HepG2 (cell line): Measurements from ENCODE around the gene VPS13C. TPM values are rescaled to one million over a fixed set of nuclear protein-coding genes. Genes with fewer than 3 reads are reported as not detected.

Experiments used
- ATF1 ChIP-seq: IDR thresholded peaks from 2 replicates; pipeline ENCODE4 v1.6.1; 2016; ENCODE audit warnings: mild to moderate bottlenecking, control low read depth
- DNMT1 ChIP-seq: sonication (generic); formaldehyde crosslinking; IDR thresholded peaks from 2 replicates; pipeline ENCODE4 v1.5.1; 2020; ENCODE audit warnings: mild to moderate bottlenecking, missing genetic modification reagents
- ELK4 ChIP-seq: sonication (generic); formaldehyde crosslinking; IDR thresholded peaks from 2 replicates; pipeline ENCODE4 v1.9.0; 2021; ENCODE audit warnings: missing genetic modification reagents, borderline replicate concordance
- ETV6 ChIP-seq: sonication (generic); formaldehyde crosslinking; conservative IDR thresholded peaks from 2 replicates; pipeline ENCODE4 v1.4.0; 2020; ENCODE audit warnings: missing genetic modification reagents
- HMGXB3 ChIP-seq: sonication (generic); formaldehyde crosslinking; IDR thresholded peaks from 2 replicates; pipeline ENCODE4 v1.4.0; 2020; ENCODE audit warnings: missing genetic modification reagents, borderline replicate concordance
- MNT ChIP-seq: fragments of 450-650 bp; IDR thresholded peaks from 2 replicates; pipeline ENCODE4 v1.6.1; 2016
- NR2F1 ChIP-seq, 2 experiments: fragments of 450-650 bp in 1 of 2; formaldehyde crosslinking in 1 of 2; IDR thresholded peaks; 2 replicates each; pipeline versions ENCODE4 v1.5.0 to v1.6.1; 2016 to 2020; ENCODE audit warnings: mild to moderate bottlenecking in 1 of 2, missing compliant biosample characterization in 1 of 2, missing genetic modification reagents in 1 of 2, moderate library complexity in 1 of 2
- SALL1 ChIP-seq: sonication (generic); formaldehyde crosslinking; IDR thresholded peaks from 2 replicates; pipeline ENCODE4 v1.8.0; 2022; ENCODE audit warnings: mild to moderate bottlenecking, missing genetic modification reagents
- TARDBP ChIP-seq: sonication (generic); formaldehyde crosslinking; IDR thresholded peaks from 2 replicates; pipeline ENCODE4 v1.8.0; 2022; ENCODE audit warnings: mild to moderate bottlenecking, missing genetic modification reagents
- TFDP2 ChIP-seq: sonication (generic); formaldehyde crosslinking; IDR thresholded peaks from 2 replicates; pipeline ENCODE4 v1.4.0; 2020; ENCODE audit warnings: missing genetic modification reagents
- ZC3H13 ChIP-seq: sonication (generic); formaldehyde crosslinking; IDR thresholded peaks from 2 replicates; pipeline ENCODE4 v1.8.1; 2023; ENCODE audit warnings: mild to moderate bottlenecking, missing genetic modification reagents, moderate library complexity
- ZFP36L2 ChIP-seq: sonication (generic); formaldehyde crosslinking; IDR thresholded peaks from 2 replicates; pipeline ENCODE4 v1.4.0; 2020; ENCODE audit warnings: missing genetic modification reagents
- ZGPAT ChIP-seq: IDR thresholded peaks from 2 replicates; pipeline ENCODE4 v1.6.1; 2016; ENCODE audit warnings: mild to moderate bottlenecking
- ZNF432 ChIP-seq: sonication (generic); formaldehyde crosslinking; IDR thresholded peaks from 2 replicates; pipeline ENCODE4 v1.5.0; 2020; ENCODE audit warnings: missing genetic modification reagents, mild to moderate bottlenecking, borderline replicate concordance
- ZNF546 ChIP-seq: sonication (generic); formaldehyde crosslinking; conservative IDR thresholded peaks from 2 replicates; pipeline ENCODE4 v1.8.1; 2023; ENCODE audit warnings: mild to moderate bottlenecking, missing genetic modification reagents
- ZNF776 ChIP-seq: sonication (generic); formaldehyde crosslinking; IDR thresholded peaks from 2 replicates; pipeline ENCODE4 v1.4.0; 2020; ENCODE audit warnings: mild to moderate bottlenecking, missing genetic modification reagents
- ZNF850 ChIP-seq: sonication (generic); formaldehyde crosslinking; conservative IDR thresholded peaks from 2 replicates; pipeline ENCODE4 v1.9.0; 2021; ENCODE audit warnings: mild to moderate bottlenecking, missing genetic modification reagents
- polyA plus RNA-seq, 8 experiments: library from polyadenylated mRNA; depleted of rRNA in 3 of 8; stranded (reverse) in 7 of 8; unstranded in 1 of 8; fragments of >200 nt; fragmentation: Illumina TruSeq in 4 of 8; extraction: Trizol in 4 of 8; gene quantifications; 2 replicates each; pipeline versions ENCODE4 v1.2.1 to v1.2.3, GENCODE V29; 2011 to 2016; ENCODE audit warnings: low read depth in 4 of 8, missing spikeins in 1 of 8, mixed read lengths in 1 of 8; ENCODE audit not compliant: insufficient read depth in 1 of 8
- total RNA-seq, 5 experiments: library from RNA; depleted of rRNA; stranded (reverse); fragments of >200 nt; fragmentation: Illumina TruSeq; extraction: Trizol; gene quantifications; 2 replicates each; pipeline ENCODE4 v1.2.3, GENCODE V29; 2016; ENCODE audit warnings: low read depth in 1 of 5

Gene VPS13C
- total and polyA plus RNA-seq, 2 of the 13 experiments (the other 11 are each of a cell fraction or from before 2014, with no cell fraction given), result 10.9 to 26.8 TPM

GRCh38 chr15:62060113-62060895, at the start of gene VPS13C (continued):
- TF ChIP-seq ZGPAT, result peak; percentile 75
- no peak for TF ChIP-seq ZNF776 (CRISPR knock-in tag)
- TF ChIP-seq ETV6 (CRISPR knock-in tag), result no peak
- no peak for TF ChIP-seq ZC3H13 (CRISPR knock-in tag)
- no peak for TF ChIP-seq ZFP36L2 (CRISPR knock-in tag)
- TF ChIP-seq ZNF546 (CRISPR knock-in tag), result no peak
- TF ChIP-seq DNMT1 (CRISPR knock-in tag), result no peak
- no peak for TF ChIP-seq ZNF850 (CRISPR knock-in tag)
- no peak for TF ChIP-seq ZNF432 (CRISPR knock-in tag)
- peak; percentile 89 for TF ChIP-seq TFDP2
- TF ChIP-seq ATF1 (CRISPR knock-in tag), result no peak
- 0 out of 2 replicates have a peak, but pooled peaks have one; percentile 25 for TF ChIP-seq HMGXB3
- TF ChIP-seq TARDBP (CRISPR knock-in tag), result no peak
- TF ChIP-seq NR2F1 (CRISPR knock-in tag; IDR thresholded peaks at IDR 0.05), result 0 out of 4 replicates have a peak, but pooled peaks of 1 of the 2 experiments have one; percentile 15
- no peak for TF ChIP-seq MNT
- TF ChIP-seq SALL1 (CRISPR knock-in tag), result no peak; the same call in none of the 2 replicates
- no peak for TF ChIP-seq ELK4 (CRISPR knock-in tag)
